ENCODE measurements around the gene SART1.

Gene SART1

GRCh38 chr11:66015454-66015881 is 53.9 kb downstream of the SART1 start:
- no peaks in the 10 kb centered on the region for H3K9me3 ChIP-seq (ENCODE audit: insufficient read depth, low read length)
- no peak overlapping the region for H3K4me3 ChIP-seq (ENCODE audit: insufficient read length, low read depth)
- H3K4me1 ChIP-seq (ENCODE audit: insufficient read depth, insufficient read length) = peaks cover 7% of the 10 kb centered on the region
- no peak for TF ChIP-seq SUZ12 (IDR thresholded peaks at IDR 0.05; ENCODE audit: extremely low read depth, insufficient read depth, insufficient read length)
- DNase-seq (ENCODE audit: low read depth, low spot score) = no peak
- no peak overlapping the region for H3K9ac ChIP-seq (ENCODE audit: insufficient read length, low read depth)
- H3K36me3 ChIP-seq (ENCODE audit: insufficient read depth, insufficient read length, low read length) = no peaks in the 10 kb centered on the region
- no peaks in the 10 kb centered on the region for H3K27me3 ChIP-seq (ENCODE audit: insufficient read depth, insufficient read length)

GRCh38 chr11:66015936-66016792 is 54.6 kb downstream of the SART1 start:
- TF ChIP-seq SUZ12 (IDR thresholded peaks at IDR 0.05; ENCODE audit: extremely low read depth, insufficient read depth, insufficient read length) (no peak), YY1 (IDR thresholded peaks at IDR 0.05; ENCODE audit: insufficient read depth, insufficient read length) (no peak), ZNF274 (IDR thresholded peaks at IDR 0.05; ENCODE audit: low read depth, low read length) (no peak)
- Histone ChIP-seq H3K9me3 (ENCODE audit: insufficient read depth, low read length) (no peaks in the 10 kb centered on the region), H3K27me3 (ENCODE audit: insufficient read depth, insufficient read length) (no peaks in the 10 kb centered on the region), H3K4me3 (ENCODE audit: insufficient read length, low read depth) (no peak overlapping the region), H3K9ac (ENCODE audit: insufficient read length, low read depth) (no peak overlapping the region), H3K36me3 (ENCODE audit: insufficient read depth, insufficient read length, low read length) (no peaks in the 10 kb centered on the region), H3K4me1 (ENCODE audit: insufficient read depth, insufficient read length) (peaks cover 7% of the 10 kb centered on the region)
- no peak for DNase-seq (ENCODE audit: low read depth, low spot score)

DNA sequence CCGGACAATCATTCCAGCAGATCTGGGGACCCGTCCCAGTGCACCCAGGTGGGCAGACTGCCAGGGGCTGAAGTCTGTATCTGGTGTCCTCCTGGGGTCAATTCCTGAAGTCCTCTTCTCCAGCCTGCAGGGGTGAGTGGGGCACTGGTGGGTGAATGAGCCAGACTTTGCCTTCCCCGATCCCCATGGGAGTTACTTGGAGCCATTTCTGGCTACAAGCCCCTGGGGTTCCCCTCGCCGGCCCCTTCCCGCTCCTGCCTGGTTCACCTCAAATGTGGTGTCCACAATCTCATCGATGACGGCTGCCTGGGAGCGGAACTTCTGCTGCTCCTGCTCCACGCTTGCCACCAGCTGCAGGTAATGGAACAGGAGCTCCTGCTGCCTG is 55.3 kb downstream of the SART1 start:
- H3K27me3 ChIP-seq (ENCODE audit: insufficient read depth, insufficient read length) = peaks cover 4% of the 10 kb centered on the region
- H3K9ac ChIP-seq (ENCODE audit: insufficient read length, low read depth) = no peak overlapping the region

DNA sequence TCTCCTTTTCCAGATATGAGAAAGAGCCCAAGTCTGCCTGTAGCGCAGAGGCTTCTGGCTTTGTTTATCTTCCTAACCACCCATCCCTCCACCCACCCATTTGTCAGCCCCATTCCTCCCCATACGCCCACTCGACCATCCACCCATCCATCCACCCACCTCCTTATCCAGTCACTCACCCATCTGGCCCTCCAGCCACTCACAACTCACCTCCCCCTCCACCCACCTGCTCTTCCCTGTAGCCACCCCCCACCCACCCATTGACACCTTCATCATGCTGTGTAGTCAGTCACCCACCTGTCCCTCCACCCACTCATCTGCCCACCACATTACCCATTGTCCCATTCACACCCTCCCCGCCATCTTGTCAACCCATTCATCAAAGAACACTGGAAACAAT is 55.8 kb downstream of the SART1 start:
- peaks cover 7% of the 10 kb centered on the region for H3K4me1 ChIP-seq (ENCODE audit: insufficient read depth, insufficient read length)
- peaks cover 8% of the 10 kb centered on the region for H3K27me3 ChIP-seq (ENCODE audit: insufficient read depth, insufficient read length)
- no peak overlapping the region for H3K4me3 ChIP-seq (ENCODE audit: insufficient read length, low read depth)
- no peaks in the 10 kb centered on the region for H3K36me3 ChIP-seq (ENCODE audit: insufficient read depth, insufficient read length, low read length)
- H3K9me3 ChIP-seq (ENCODE audit: insufficient read depth, low read length) = no peaks in the 10 kb centered on the region
- DNase-seq (ENCODE audit: low read depth, low spot score) = no peak
- no peak for TF ChIP-seq ZNF274 (IDR thresholded peaks at IDR 0.05; ENCODE audit: low read depth, low read length)
- no peak for TF ChIP-seq SUZ12 (IDR thresholded peaks at IDR 0.05; ENCODE audit: extremely low read depth, insufficient read depth, insufficient read length)
- no peak for TF ChIP-seq YY1 (IDR thresholded peaks at IDR 0.05; ENCODE audit: insufficient read depth, insufficient read length)
- H3K9ac ChIP-seq (ENCODE audit: insufficient read length, low read depth) = no peak overlapping the region

More for the DNA sequence above, 55.3 kb downstream of the SART1 start:
- H3K4me3 ChIP-seq (ENCODE audit: insufficient read length, low read depth) = no peak overlapping the region
- TF ChIP-seq YY1 (IDR thresholded peaks at IDR 0.05; ENCODE audit: insufficient read depth, insufficient read length) (no peak), SUZ12 (IDR thresholded peaks at IDR 0.05; ENCODE audit: extremely low read depth, insufficient read depth, insufficient read length) (no peak), ZNF274 (IDR thresholded peaks at IDR 0.05; ENCODE audit: low read depth, low read length) (no peak)
- H3K36me3 ChIP-seq (ENCODE audit: insufficient read depth, insufficient read length, low read length) = no peaks in the 10 kb centered on the region
- H3K9me3 ChIP-seq (ENCODE audit: insufficient read depth, low read length) = no peaks in the 10 kb centered on the region
- no peak for DNase-seq (ENCODE audit: low read depth, low spot score)
- peaks cover 7% of the 10 kb centered on the region for H3K4me1 ChIP-seq (ENCODE audit: insufficient read depth, insufficient read length)

DNA sequence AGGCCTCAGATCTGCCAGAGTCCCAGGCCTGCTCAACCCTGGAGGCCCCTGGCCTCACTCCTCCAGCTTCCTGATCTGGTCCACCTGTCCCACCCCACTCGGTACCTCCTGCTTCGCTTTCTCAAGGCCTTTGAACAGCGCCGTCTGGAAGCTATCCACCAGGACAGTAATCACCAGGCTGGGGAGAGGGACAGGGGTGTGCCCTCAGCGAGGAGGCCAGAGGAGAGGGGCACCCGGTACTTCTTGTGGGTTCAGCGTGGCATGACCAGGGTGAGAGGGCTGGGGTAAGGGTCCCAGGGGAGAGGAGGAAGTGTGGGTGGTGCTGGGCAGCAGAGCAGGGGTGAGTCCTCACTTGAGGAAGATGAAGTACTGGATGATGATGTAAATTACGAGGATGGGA is 58.7 kb downstream of the SART1 start:
- no peaks in the 10 kb centered on the region for H3K36me3 ChIP-seq (ENCODE audit: insufficient read depth, insufficient read length, low read length)
- TF ChIP-seq YY1 (IDR thresholded peaks at IDR 0.05; ENCODE audit: insufficient read depth, insufficient read length) (no peak), SUZ12 (IDR thresholded peaks at IDR 0.05; ENCODE audit: extremely low read depth, insufficient read depth, insufficient read length) (no peak), ZNF274 (IDR thresholded peaks at IDR 0.05; ENCODE audit: low read depth, low read length) (no peak)
- DNase-seq (ENCODE audit: low read depth, low spot score) = no peak
- peaks cover 23% of the 10 kb centered on the region for H3K27me3 ChIP-seq (ENCODE audit: insufficient read depth, insufficient read length)
- no peak overlapping the region for H3K4me3 ChIP-seq (ENCODE audit: insufficient read length, low read depth)
- peaks cover 3% of the 10 kb centered on the region for H3K4me1 ChIP-seq (ENCODE audit: insufficient read depth, insufficient read length)
- no peak overlapping the region for H3K9ac ChIP-seq (ENCODE audit: insufficient read length, low read depth)
- H3K9me3 ChIP-seq (ENCODE audit: insufficient read depth, low read length) = no peaks in the 10 kb centered on the region

DNA sequence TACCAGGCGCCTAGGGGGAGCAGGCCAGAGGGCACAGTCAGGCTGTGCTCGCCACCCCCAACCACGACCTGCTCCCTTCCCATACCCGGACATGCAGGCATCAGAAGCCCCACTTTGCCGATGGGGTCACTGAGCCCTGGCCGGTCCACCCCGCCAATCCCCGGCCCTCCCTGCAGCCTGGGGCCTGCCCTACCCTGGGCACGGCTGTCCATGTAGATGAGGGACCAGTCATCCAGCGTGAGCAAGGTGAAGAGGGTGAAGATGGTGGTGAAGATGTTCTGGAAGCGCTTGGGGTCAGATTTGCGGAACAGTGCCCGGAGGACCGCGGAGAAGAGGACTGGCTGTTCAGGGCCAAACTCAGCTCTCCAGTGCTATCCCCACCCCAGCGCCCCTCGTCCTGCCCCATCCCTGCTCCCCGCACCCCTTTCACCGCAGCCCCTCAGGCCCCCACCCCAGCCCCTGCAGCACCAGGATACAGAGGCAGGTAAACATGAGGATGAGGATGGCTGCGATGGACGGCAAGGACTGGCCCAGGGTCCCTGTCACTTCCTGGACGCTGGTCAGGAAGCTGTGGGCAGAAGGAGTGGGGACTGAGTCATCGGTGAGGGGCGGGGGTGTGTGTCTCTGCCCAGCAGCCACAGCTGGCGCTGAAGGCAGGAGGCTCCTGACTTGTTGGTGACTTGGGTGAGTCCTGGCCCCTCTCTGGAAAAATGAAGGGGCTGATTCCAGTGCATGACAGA is 59.3 kb downstream of the SART1 start:
- no peak for DNase-seq (ENCODE audit: low read depth, low spot score)
- no peak overlapping the region for H3K9ac ChIP-seq (ENCODE audit: insufficient read length, low read depth)
- H3K4me3 ChIP-seq (ENCODE audit: insufficient read length, low read depth) = no peak overlapping the region
- H3K36me3 ChIP-seq (ENCODE audit: insufficient read depth, insufficient read length, low read length) = no peaks in the 10 kb centered on the region
- H3K4me1 ChIP-seq (ENCODE audit: insufficient read depth, insufficient read length) = no peaks in the 10 kb centered on the region
- H3K27me3 ChIP-seq (ENCODE audit: insufficient read depth, insufficient read length) = peaks cover 23% of the 10 kb centered on the region
- TF ChIP-seq ZNF274 (IDR thresholded peaks at IDR 0.05; ENCODE audit: low read depth, low read length) (no peak), YY1 (IDR thresholded peaks at IDR 0.05; ENCODE audit: insufficient read depth, insufficient read length) (no peak), SUZ12 (IDR thresholded peaks at IDR 0.05; ENCODE audit: extremely low read depth, insufficient read depth, insufficient read length) (no peak)
- no peaks in the 10 kb centered on the region for H3K9me3 ChIP-seq (ENCODE audit: insufficient read depth, low read length)

Data from NT2/D1 (cell line).